Measurements from ENCODE around the gene NOL9. TPM values are rescaled to one million over a fixed set of nuclear protein-coding genes. Genes with fewer than 3 reads are reported as not detected.

Gene NOL9
- total and polyA plus RNA-seq, 9 of the 15 experiments (the other 6 are each of a cell fraction or from before 2014, with no cell fraction given), result 5.6 to 76.5 (median 47.3) TPM

DNA sequence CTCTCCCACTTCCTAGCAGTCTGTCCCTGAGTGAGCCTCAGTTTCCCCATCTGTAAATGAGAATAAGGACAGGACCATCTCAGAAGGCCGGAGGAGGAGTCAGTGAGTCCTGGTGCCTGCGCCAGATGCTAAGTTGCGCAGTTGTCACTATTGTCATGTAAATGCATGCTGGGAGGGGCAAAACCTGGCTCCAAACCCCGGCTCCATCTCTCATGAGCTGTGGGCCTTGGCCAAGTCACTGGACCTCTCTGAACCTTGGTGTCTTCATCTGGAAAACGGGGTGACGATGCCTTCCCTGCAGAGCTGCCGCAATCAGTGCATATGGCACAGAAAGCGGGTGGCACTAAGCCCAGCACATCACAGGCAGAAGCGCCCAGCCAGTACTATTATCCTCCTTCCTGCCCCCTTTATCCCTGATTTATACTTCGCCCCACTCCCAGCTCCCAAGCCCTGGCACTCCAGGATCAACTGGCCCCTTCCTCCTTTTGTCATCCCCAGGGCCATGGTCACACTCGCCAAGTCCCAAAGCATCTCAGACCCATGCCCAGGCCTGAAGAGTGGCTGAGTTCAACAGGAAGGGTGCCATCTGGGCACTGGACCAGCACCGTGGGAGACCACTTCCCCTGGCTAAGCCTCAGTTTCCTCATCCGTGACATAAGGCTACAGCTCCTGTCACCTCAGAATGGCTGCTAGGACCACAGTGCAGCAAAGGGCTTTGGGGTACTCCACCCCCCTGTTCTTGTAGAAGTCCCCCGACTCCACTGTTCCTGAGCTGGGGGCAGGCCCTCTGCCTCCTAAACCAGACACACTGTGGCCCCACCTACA is 58.6 kb downstream of the NOL9 start:
- Histone ChIP-seq H3K79me2 (ENCODE audit: control insufficient read depth, insufficient read depth, low read length) (no peaks in the 10 kb centered on the region), H3K27ac (ENCODE audit: extremely low read depth, low read depth, low read length) (no peak overlapping the region), H3K4me2 (ENCODE audit: insufficient read depth, low read length) (no peak overlapping the region), H3K36me3 (ENCODE audit: control insufficient read depth, insufficient read depth, low read length) (no peaks in the 10 kb centered on the region), H4K20me1 (replicated peaks; ENCODE audit: control insufficient read depth, insufficient read depth, low read length) (peaks cover 35% of the 10 kb centered on the region), H3K4me1 (replicated peaks in 1 of 2; ENCODE audit: control insufficient read depth in 2 of 2, insufficient read depth in 2 of 2, low read length in 2 of 2) (peaks cover 0 to 39% of the 10 kb centered on the region in 2 experiments; a peak in 2 of 5 replicates), H3K9ac (ENCODE audit: insufficient read depth in 1 of 2, low read depth in 2 of 2, low read length in 2 of 2) (no peak overlapping the region; a peak in 1 of 4 replicates), H2AFZ (ENCODE audit: low read depth, low read length) (no peak overlapping the region), H3K27me3 (ENCODE audit: control insufficient read depth in 2 of 2, insufficient read depth in 2 of 2, low read length in 2 of 2) (peaks cover 36 to 75% of the 10 kb centered on the region in 2 experiments; a peak in 4 of 5 replicates), H3K9me1 (ENCODE audit: control insufficient read depth, insufficient read depth, low read length) (no peaks in the 10 kb centered on the region), H3K9me3 (replicated peaks; ENCODE audit: control insufficient read depth, insufficient read depth, low read depth, low read length) (no peaks in the 10 kb centered on the region), H3K4me3 (no peak overlapping the region)
- POLR2A ChIA-PET, result interaction anchor here (0.8 to 1.6 kb wide), 5 partner anchors 10 to 33 kb away, joined by 3 to 8 read pairs (median 3); no protein-coding TSS in a partner anchor
- BruUV-seq (replicated peaks), result no TSS peak
- CTCF ChIA-PET (ENCODE audit: low intra/inter-chr PET ratio), result no interaction called here
- ATAC-seq (no peak), DNase-seq (ENCODE audit: extremely low read depth in 1 of 4, low spot score in 3 of 4) (no peak), FAIRE-seq (peak; percentile 69)
- 4% methylated on average over 14 of the region's 14 CpGs for WGBS (ENCODE audit: insufficient coverage, low coverage, missing lambda C conversion rate)
- in situ Hi-C loops (cut with MboI) (loop anchor here (10.0 to 25.0 kb wide), 2 partner anchors 139 to 717 kb away; no protein-coding TSS in a partner anchor), intact Hi-C loops (cut with micrococcal nuclease) (no loop called here)
- TF ChIP-seq, protein P1, sequence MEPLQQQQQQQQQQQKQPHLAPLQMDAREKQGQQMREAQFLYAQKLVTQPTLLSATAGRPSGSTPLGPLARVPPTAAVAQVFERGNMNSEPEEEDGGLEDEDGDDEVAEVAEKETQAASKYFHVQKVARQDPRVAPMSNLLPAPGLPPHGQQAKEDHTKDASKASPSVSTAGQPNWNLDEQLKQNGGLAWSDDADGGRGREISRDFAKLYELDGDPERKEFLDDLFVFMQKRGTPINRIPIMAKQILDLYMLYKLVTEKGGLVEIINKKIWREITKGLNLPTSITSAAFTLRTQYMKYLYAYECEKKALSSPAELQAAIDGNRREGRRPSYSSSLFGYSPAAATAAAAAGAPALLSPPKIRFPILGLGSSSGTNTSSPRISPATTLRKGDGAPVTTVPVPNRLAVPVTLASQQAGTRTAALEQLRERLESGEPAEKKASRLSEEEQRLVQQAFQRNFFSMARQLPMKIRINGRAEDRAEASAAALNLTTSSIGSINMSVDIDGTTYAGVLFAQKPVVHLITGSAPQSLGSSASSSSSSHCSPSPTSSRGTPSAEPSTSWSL (CRISPR knock-in tag; IDR thresholded peaks at IDR 0.05; ENCODE audit: borderline replicate concordance), result no peak
- TF ChIP-seq, protein P2, sequence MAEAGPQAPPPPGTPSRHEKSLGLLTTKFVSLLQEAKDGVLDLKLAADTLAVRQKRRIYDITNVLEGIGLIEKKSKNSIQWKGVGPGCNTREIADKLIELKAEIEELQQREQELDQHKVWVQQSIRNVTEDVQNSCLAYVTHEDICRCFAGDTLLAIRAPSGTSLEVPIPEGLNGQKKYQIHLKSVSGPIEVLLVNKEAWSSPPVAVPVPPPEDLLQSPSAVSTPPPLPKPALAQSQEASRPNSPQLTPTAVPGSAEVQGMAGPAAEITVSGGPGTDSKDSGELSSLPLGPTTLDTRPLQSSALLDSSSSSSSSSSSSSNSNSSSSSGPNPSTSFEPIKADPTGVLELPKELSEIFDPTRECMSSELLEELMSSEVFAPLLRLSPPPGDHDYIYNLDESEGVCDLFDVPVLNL (CRISPR knock-in tag; IDR thresholded peaks at IDR 0.05; ENCODE audit: low read depth), result no peak
- TF ChIP-seq SRSF7 (optimal IDR thresholded peaks at IDR 0.05; ENCODE audit: low read depth, low read length), result no peak
- no peak for TF ChIP-seq KDM4B (IDR thresholded peaks at IDR 0.05; ENCODE audit: borderline replicate concordance in 2 of 2, low read depth in 1 of 2)
- TF ChIP-seq MAFF (IDR thresholded peaks at IDR 0.05; ENCODE audit: low read length), result no peak
- TF ChIP-seq ZNF324 (CRISPR knock-in tag; IDR thresholded peaks at IDR 0.05), result no peak
- TF ChIP-seq MXI1 (IDR thresholded peaks at IDR 0.05; ENCODE audit: low read depth, low read length), result no peak
- TF ChIP-seq, protein P3, sequence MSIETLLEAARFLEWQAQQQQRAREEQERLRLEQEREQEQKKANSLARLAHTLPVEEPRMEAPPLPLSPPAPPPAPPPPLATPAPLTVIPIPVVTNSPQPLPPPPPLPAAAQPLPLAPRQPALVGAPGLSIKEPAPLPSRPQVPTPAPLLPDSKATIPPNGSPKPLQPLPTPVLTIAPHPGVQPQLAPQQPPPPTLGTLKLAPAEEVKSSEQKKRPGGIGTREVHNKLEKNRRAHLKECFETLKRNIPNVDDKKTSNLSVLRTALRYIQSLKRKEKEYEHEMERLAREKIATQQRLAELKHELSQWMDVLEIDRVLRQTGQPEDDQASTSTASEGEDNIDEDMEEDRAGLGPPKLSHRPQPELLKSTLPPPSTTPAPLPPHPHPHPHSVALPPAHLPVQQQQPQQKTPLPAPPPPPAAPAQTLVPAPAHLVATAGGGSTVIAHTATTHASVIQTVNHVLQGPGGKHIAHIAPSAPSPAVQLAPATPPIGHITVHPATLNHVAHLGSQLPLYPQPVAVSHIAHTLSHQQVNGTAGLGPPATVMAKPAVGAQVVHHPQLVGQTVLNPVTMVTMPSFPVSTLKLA (conservative IDR thresholded peaks at IDR 0.05), result no peak
- no peak for TF ChIP-seq HDGF (IDR thresholded peaks at IDR 0.05)
- TF ChIP-seq PTBP1 (IDR thresholded peaks at IDR 0.05; ENCODE audit: low read depth, low read length), result no peak
- TF ChIP-seq KLF16 (IDR thresholded peaks at IDR 0.05), result no peak
- TF ChIP-seq, protein P4, sequence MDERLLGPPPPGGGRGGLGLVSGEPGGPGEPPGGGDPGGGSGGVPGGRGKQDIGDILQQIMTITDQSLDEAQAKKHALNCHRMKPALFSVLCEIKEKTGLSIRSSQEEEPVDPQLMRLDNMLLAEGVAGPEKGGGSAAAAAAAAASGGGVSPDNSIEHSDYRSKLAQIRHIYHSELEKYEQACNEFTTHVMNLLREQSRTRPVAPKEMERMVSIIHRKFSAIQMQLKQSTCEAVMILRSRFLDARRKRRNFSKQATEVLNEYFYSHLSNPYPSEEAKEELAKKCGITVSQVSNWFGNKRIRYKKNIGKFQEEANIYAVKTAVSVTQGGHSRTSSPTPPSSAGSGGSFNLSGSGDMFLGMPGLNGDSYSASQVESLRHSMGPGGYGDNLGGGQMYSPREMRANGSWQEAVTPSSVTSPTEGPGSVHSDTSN (CRISPR knock-in tag; IDR thresholded peaks at IDR 0.05; ENCODE audit: low read depth), result no peak
- TF ChIP-seq, protein P4 (tag; conservative IDR thresholded peaks at IDR 0.05; ENCODE audit: low read depth), result no peak
- TF ChIP-seq BCOR (IDR thresholded peaks at IDR 0.05), result peak; percentile 54
- no peak for TF ChIP-seq CBX3 (IDR thresholded peaks at IDR 0.05; ENCODE audit: borderline replicate concordance in 1 of 2, low read length in 2 of 2)
